ENCODE measurements around the gene IPP. TPM values are rescaled to one million over a fixed set of nuclear protein-coding genes. Genes with fewer than 3 reads are reported as not detected.

The IPP gene
- total and polyA plus RNA-seq, 4 donors = 3.9 to 16.0 (median 8.4) TPM

- H3K9ac ChIP-seq (ENCODE audit: insufficient read depth in 1 of 2, low read length in 2 of 2) = no peak overlapping the region
- 70 to 83% methylated on average over 7 of the region's 7 CpGs for WGBS, 2 donors
These were observed 43.6 kb upstream of the IPP start for GRCh38 chr1:45793942-45794604.

GRCh38 chr1:45792744-45793143, 42.3 kb upstream of the IPP start:
- H3K4me3 ChIP-seq = no peak overlapping the region
- H3K27ac ChIP-seq (ENCODE audit: low read depth in 1 of 2, low read length in 1 of 2) = no peak overlapping the region
- H3K27me3 ChIP-seq (ENCODE audit: control insufficient read depth in 3 of 3, insufficient read depth in 3 of 3, low read length in 2 of 3) = no peaks in the 10 kb centered on the region
- H3K9ac ChIP-seq (ENCODE audit: insufficient read depth in 1 of 2, low read length in 2 of 2) = no peak overlapping the region
- H3K9me3 ChIP-seq (ENCODE audit: control insufficient read depth in 4 of 4, insufficient read depth in 3 of 4, low read length in 3 of 4) = no peaks in the 10 kb centered on the region
- ATAC-seq (ENCODE audit: insufficient read depth, low FRiP score) (no peak), DNase-seq (no peak)
- H3K4me1 ChIP-seq (ENCODE audit: control insufficient read depth in 5 of 5, insufficient read depth in 5 of 5, low read length in 5 of 5) = no peaks in the 10 kb centered on the region
- 83 to 85% methylated on average over 4 of the region's 4 CpGs for WGBS, 2 donors
- no peaks in the 10 kb centered on the region for H3K36me3 ChIP-seq (ENCODE audit: control insufficient read depth in 4 of 4, insufficient read depth in 4 of 4, low read length in 4 of 4)
- no peak for TF ChIP-seq CTCF (IDR thresholded peaks at IDR 0.05; ENCODE audit: control extremely low read depth, extremely low read depth)

More at GRCh38 chr1:45793942-45794604, 43.6 kb upstream of the IPP start:
- no peak for TF ChIP-seq CTCF (IDR thresholded peaks at IDR 0.05; ENCODE audit: control extremely low read depth, extremely low read depth)
- Histone ChIP-seq H3K27ac (ENCODE audit: low read depth in 1 of 2, low read length in 1 of 2) (no peak overlapping the region), H3K9me3 (ENCODE audit: control insufficient read depth in 4 of 4, insufficient read depth in 3 of 4, low read length in 3 of 4) (no peaks in the 10 kb centered on the region), H3K36me3 (ENCODE audit: control insufficient read depth in 4 of 4, insufficient read depth in 4 of 4, low read length in 4 of 4) (no peaks in the 10 kb centered on the region), H3K4me1 (ENCODE audit: control insufficient read depth in 5 of 5, insufficient read depth in 5 of 5, low read length in 5 of 5) (no peaks in the 10 kb centered on the region), H3K4me3 (no peak overlapping the region), H3K27me3 (ENCODE audit: control insufficient read depth in 3 of 3, insufficient read depth in 3 of 3, low read length in 2 of 3) (no peaks in the 10 kb centered on the region)
- no peak for DNase-seq
- ATAC-seq (ENCODE audit: insufficient read depth, low FRiP score) = no peak

- DNase-seq (no peak), ATAC-seq (ENCODE audit: insufficient read depth, low FRiP score) (no peak)
- no peak overlapping the region for H3K27ac ChIP-seq (ENCODE audit: low read depth in 1 of 2, low read length in 1 of 2)
- WGBS, 2 donors = 68 to 74% methylated on average over 2 of the region's 2 CpGs
- H3K9me3 ChIP-seq (ENCODE audit: control insufficient read depth in 4 of 4, insufficient read depth in 3 of 4, low read length in 3 of 4) = no peaks in the 10 kb centered on the region
- no peak overlapping the region for H3K4me3 ChIP-seq
- H3K9ac ChIP-seq (ENCODE audit: insufficient read depth in 1 of 2, low read length in 2 of 2) = no peak overlapping the region
- no peaks in the 10 kb centered on the region for H3K4me1 ChIP-seq (ENCODE audit: control insufficient read depth in 5 of 5, insufficient read depth in 5 of 5, low read length in 5 of 5)
- H3K27me3 ChIP-seq (ENCODE audit: control insufficient read depth in 3 of 3, insufficient read depth in 3 of 3, low read length in 2 of 3) = no peaks in the 10 kb centered on the region
- no peaks in the 10 kb centered on the region for H3K36me3 ChIP-seq (ENCODE audit: control insufficient read depth in 4 of 4, insufficient read depth in 4 of 4, low read length in 4 of 4)
- no peak for TF ChIP-seq CTCF (IDR thresholded peaks at IDR 0.05; ENCODE audit: control extremely low read depth, extremely low read depth)
These were observed 39.1 kb upstream of the IPP start for GRCh38 chr1:45789601-45790000.

GRCh38 chr1:45787905-45788304, 37.5 kb upstream of the IPP start:
- H3K27ac ChIP-seq (ENCODE audit: low read depth in 1 of 2, low read length in 1 of 2) = no peak overlapping the region
- ATAC-seq (ENCODE audit: insufficient read depth, low FRiP score) (no peak), DNase-seq (no peak)
- no peaks in the 10 kb centered on the region for H3K27me3 ChIP-seq (ENCODE audit: control insufficient read depth in 3 of 3, insufficient read depth in 3 of 3, low read length in 2 of 3)
- WGBS, 2 donors = 37 to 60% methylated on average over 4 of the region's 4 CpGs
- TF ChIP-seq CTCF (IDR thresholded peaks at IDR 0.05; ENCODE audit: control extremely low read depth, extremely low read depth) = no peak
- H3K4me1 ChIP-seq (ENCODE audit: control insufficient read depth in 5 of 5, insufficient read depth in 5 of 5, low read length in 5 of 5) = no peaks in the 10 kb centered on the region
- no peaks in the 10 kb centered on the region for H3K36me3 ChIP-seq (ENCODE audit: control insufficient read depth in 4 of 4, insufficient read depth in 4 of 4, low read length in 4 of 4)
- H3K4me3 ChIP-seq = no peak overlapping the region
- H3K9ac ChIP-seq (ENCODE audit: insufficient read depth in 1 of 2, low read length in 2 of 2) = no peak overlapping the region
- no peaks in the 10 kb centered on the region for H3K9me3 ChIP-seq (ENCODE audit: control insufficient read depth in 4 of 4, insufficient read depth in 3 of 4, low read length in 3 of 4)
